ENCODE measurements around the gene SLC2A5.

Gene SLC2A5

GRCh38 chr1:9006956-9007615 lies 62.3 kb downstream of the SLC2A5 start:
- Histone ChIP-seq H3K9ac (ENCODE audit: low read length) (no peak overlapping the region), H4K91ac (ENCODE audit: low read depth, low read length) (no peak overlapping the region), H3K4me1 (ENCODE audit: control insufficient read depth in 1 of 2, insufficient read depth in 2 of 2, low read length in 2 of 2) (peaks cover 5% of the 10 kb centered on the region in 2 experiments), H3K36me3 (ENCODE audit: control insufficient read depth in 1 of 2, insufficient read depth in 2 of 2, low read length in 2 of 2) (no peaks in the 10 kb centered on the region), H3K4me3 (ENCODE audit: low read depth, low read length) (no peak overlapping the region), H2AK5ac (ENCODE audit: low read length) (no peak overlapping the region), H3K4me2 (ENCODE audit: low read length) (no peak overlapping the region), H2BK12ac (ENCODE audit: low read length) (no peak overlapping the region), H4K8ac (ENCODE audit: low read depth, low read length) (no peak overlapping the region), H2BK120ac (ENCODE audit: insufficient read depth, low read length, poor library complexity) (no peak overlapping the region), H4K12ac (ENCODE audit: low read depth, low read length) (no peak overlapping the region), H3K4ac (ENCODE audit: low read depth, low read length) (no peak overlapping the region), H3K79me1 (ENCODE audit: low read length) (no peaks in the 10 kb centered on the region), H3K23ac (ENCODE audit: low read length) (no peak overlapping the region), H3K9me3 (ENCODE audit: insufficient read depth, low read depth, low read length) (peaks cover 2% of the 10 kb centered on the region), H3K18ac (ENCODE audit: low read length) (no peak overlapping the region), H3K79me2 (ENCODE audit: control insufficient read depth, insufficient read depth, low read length, poor library complexity) (no peaks in the 10 kb centered on the region), H3K14ac (ENCODE audit: low read length) (no peak overlapping the region), H2BK5ac (ENCODE audit: low read depth, low read length, poor library complexity) (no peak overlapping the region), H3K27me3 (ENCODE audit: insufficient read depth, low read length) (no peaks in the 10 kb centered on the region), H3K27ac (ENCODE audit: low read depth, low read length) (no peak overlapping the region), H2AFZ (ENCODE audit: insufficient read depth, low read length, poor library complexity) (no peak overlapping the region)
- DNase-seq = peak in 1 of 2 donors; percentile 36
- no CpG with 5 or more reads among the region's 19 CpGs for WGBS (ENCODE audit: extremely low coverage, insufficient coverage, insufficient read length)

DNA sequence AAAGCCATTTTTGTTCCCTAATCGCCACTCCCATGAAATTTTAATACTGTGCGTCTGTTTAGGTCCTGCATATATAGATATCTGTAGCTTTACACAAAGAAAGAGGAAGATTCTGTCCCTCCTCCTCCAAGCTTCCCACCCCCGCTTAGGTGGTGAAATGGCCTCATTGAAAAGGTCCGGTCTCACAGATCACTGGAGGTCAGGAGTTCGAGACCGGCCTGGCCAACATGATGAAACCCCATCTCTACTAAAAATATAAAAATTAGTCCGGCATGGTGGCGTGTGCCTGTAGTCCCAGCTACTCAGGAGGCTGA lies 64.1 kb downstream of the SLC2A5 start:
- no peak overlapping the region for H2AFZ ChIP-seq (ENCODE audit: insufficient read depth, low read length, poor library complexity)
- no peak overlapping the region for H4K8ac ChIP-seq (ENCODE audit: low read depth, low read length)
- no CpG with 5 or more reads among the region's 8 CpGs for WGBS (ENCODE audit: extremely low coverage, insufficient coverage, insufficient read length)
- no peak overlapping the region for H3K4ac ChIP-seq (ENCODE audit: low read depth, low read length)
- peaks cover 2% of the 10 kb centered on the region for H3K9me3 ChIP-seq (ENCODE audit: insufficient read depth, low read depth, low read length)
- no peak overlapping the region for H2BK5ac ChIP-seq (ENCODE audit: low read depth, low read length, poor library complexity)
- no peak overlapping the region for H3K18ac ChIP-seq (ENCODE audit: low read length)
- no peak for DNase-seq
- no peak overlapping the region for H3K4me3 ChIP-seq (ENCODE audit: low read depth, low read length)
- H3K14ac ChIP-seq (ENCODE audit: low read length) = no peak overlapping the region
- peaks cover 5% of the 10 kb centered on the region in 2 experiments for H3K4me1 ChIP-seq (ENCODE audit: control insufficient read depth in 1 of 2, insufficient read depth in 2 of 2, low read length in 2 of 2)
- no peaks in the 10 kb centered on the region for H3K27me3 ChIP-seq (ENCODE audit: insufficient read depth, low read length)
- no peak overlapping the region for H3K9ac ChIP-seq (ENCODE audit: low read length)
- H3K79me2 ChIP-seq (ENCODE audit: control insufficient read depth, insufficient read depth, low read length, poor library complexity) = no peaks in the 10 kb centered on the region
- no peaks in the 10 kb centered on the region for H3K79me1 ChIP-seq (ENCODE audit: low read length)
- H2AK5ac ChIP-seq (ENCODE audit: low read length) = no peak overlapping the region
- H3K36me3 ChIP-seq (ENCODE audit: control insufficient read depth in 1 of 2, insufficient read depth in 2 of 2, low read length in 2 of 2) = no peaks in the 10 kb centered on the region
- H2BK120ac ChIP-seq (ENCODE audit: insufficient read depth, low read length, poor library complexity) = no peak overlapping the region
- H3K27ac ChIP-seq (ENCODE audit: low read depth, low read length) = no peak overlapping the region
- no peak overlapping the region for H2BK12ac ChIP-seq (ENCODE audit: low read length)
- no peak overlapping the region for H4K12ac ChIP-seq (ENCODE audit: low read depth, low read length)
- no peak overlapping the region for H4K91ac ChIP-seq (ENCODE audit: low read depth, low read length)
- no peak overlapping the region for H3K4me2 ChIP-seq (ENCODE audit: low read length)
- no peak overlapping the region for H3K23ac ChIP-seq (ENCODE audit: low read length)

- peak overlapping the region; percentile 6 for H3K18ac ChIP-seq (ENCODE audit: low read length)
- no peaks in the 10 kb centered on the region for H3K36me3 ChIP-seq (ENCODE audit: control insufficient read depth in 1 of 2, insufficient read depth in 2 of 2, low read length in 2 of 2)
- no peaks in the 10 kb centered on the region for H3K79me1 ChIP-seq (ENCODE audit: low read length)
- H3K23ac ChIP-seq (ENCODE audit: low read length) = no peak overlapping the region
- H3K9me3 ChIP-seq (ENCODE audit: insufficient read depth, low read depth, low read length) = peaks cover 2% of the 10 kb centered on the region
- H2BK5ac ChIP-seq (ENCODE audit: low read depth, low read length, poor library complexity) = no peak overlapping the region
- no CpG with 5 or more reads among the region's 22 CpGs for WGBS (ENCODE audit: extremely low coverage, insufficient coverage, insufficient read length)
- no peak overlapping the region for H2BK12ac ChIP-seq (ENCODE audit: low read length)
- H4K8ac ChIP-seq (ENCODE audit: low read depth, low read length) = peak overlapping the region; percentile 24
- no peak overlapping the region for H3K14ac ChIP-seq (ENCODE audit: low read length)
- H2AK5ac ChIP-seq (ENCODE audit: low read length) = no peak overlapping the region
- H3K4me2 ChIP-seq (ENCODE audit: low read length) = no peak overlapping the region
- no peak overlapping the region for H3K27ac ChIP-seq (ENCODE audit: low read depth, low read length)
- H4K12ac ChIP-seq (ENCODE audit: low read depth, low read length) = no peak overlapping the region
- H3K4me1 ChIP-seq (ENCODE audit: control insufficient read depth in 1 of 2, insufficient read depth in 2 of 2, low read length in 2 of 2) = peaks cover 5% of the 10 kb centered on the region in 2 experiments
- H2AFZ ChIP-seq (ENCODE audit: insufficient read depth, low read length, poor library complexity) = no peak overlapping the region
- H3K4ac ChIP-seq (ENCODE audit: low read depth, low read length) = no peak overlapping the region
- H4K91ac ChIP-seq (ENCODE audit: low read depth, low read length) = peak overlapping the region; percentile 42
- H3K9ac ChIP-seq (ENCODE audit: low read length) = no peak overlapping the region
- H3K4me3 ChIP-seq (ENCODE audit: low read depth, low read length) = no peak overlapping the region
- DNase-seq = peak; percentile 86 to 95
- no peak overlapping the region for H2BK120ac ChIP-seq (ENCODE audit: insufficient read depth, low read length, poor library complexity)
- H3K27me3 ChIP-seq (ENCODE audit: insufficient read depth, low read length) = no peaks in the 10 kb centered on the region
- H3K79me2 ChIP-seq (ENCODE audit: control insufficient read depth, insufficient read depth, low read length, poor library complexity) = no peaks in the 10 kb centered on the region
Measured at GRCh38 chr1:9004700-9005394, 64.6 kb downstream of the SLC2A5 start.

DNA sequence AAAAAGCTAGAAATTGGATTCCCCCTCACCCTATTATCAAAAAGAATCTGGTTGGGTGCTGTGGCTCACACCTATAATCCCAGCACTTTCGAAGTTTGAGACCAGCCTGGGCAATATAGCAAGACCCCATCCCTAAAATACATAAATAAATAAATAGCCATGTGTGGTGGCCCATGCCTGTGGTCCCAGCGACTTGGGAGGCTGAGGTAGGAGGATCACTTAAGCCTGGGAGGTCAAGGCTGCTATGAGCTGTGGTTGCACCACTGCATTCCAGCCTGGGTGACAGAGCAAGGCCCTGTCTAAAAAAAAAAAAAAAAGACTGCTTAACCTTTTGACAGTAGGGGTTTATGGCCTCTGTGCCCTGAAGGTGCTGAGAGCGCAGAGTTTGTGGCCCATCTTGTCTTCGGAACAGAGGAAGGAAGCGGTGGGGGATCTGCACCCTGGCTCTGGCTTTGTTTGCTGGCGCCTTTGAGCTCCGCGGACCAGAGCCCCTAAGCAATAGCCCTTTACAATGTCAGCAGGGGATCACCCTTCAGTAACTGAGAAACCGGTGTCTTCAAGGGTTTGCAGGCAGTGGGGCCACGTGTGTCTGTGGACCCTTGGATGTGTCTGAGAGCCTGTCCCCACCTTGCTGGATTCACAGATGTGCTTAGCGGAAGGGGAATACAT lies 65.3 kb downstream of the SLC2A5 start:
- no peak overlapping the region for H3K27ac ChIP-seq (ENCODE audit: low read depth, low read length)
- no peak overlapping the region for H2BK120ac ChIP-seq (ENCODE audit: insufficient read depth, low read length, poor library complexity)
- peaks cover 5% of the 10 kb centered on the region in 2 experiments for H3K4me1 ChIP-seq (ENCODE audit: control insufficient read depth in 1 of 2, insufficient read depth in 2 of 2, low read length in 2 of 2)
- no peaks in the 10 kb centered on the region for H3K79me2 ChIP-seq (ENCODE audit: control insufficient read depth, insufficient read depth, low read length, poor library complexity)
- no peak overlapping the region for H3K23ac ChIP-seq (ENCODE audit: low read length)
- peak; percentile 51 to 65 for DNase-seq
- no peak overlapping the region for H2AK5ac ChIP-seq (ENCODE audit: low read length)
- H3K4ac ChIP-seq (ENCODE audit: low read depth, low read length) = no peak overlapping the region
- H3K27me3 ChIP-seq (ENCODE audit: insufficient read depth, low read length) = no peaks in the 10 kb centered on the region
- H3K4me3 ChIP-seq (ENCODE audit: low read depth, low read length) = no peak overlapping the region
- no peak overlapping the region for H4K8ac ChIP-seq (ENCODE audit: low read depth, low read length)
- H3K18ac ChIP-seq (ENCODE audit: low read length) = no peak overlapping the region
- H3K36me3 ChIP-seq (ENCODE audit: control insufficient read depth in 1 of 2, insufficient read depth in 2 of 2, low read length in 2 of 2) = no peaks in the 10 kb centered on the region
- WGBS (ENCODE audit: extremely low coverage, insufficient coverage, insufficient read length) = no CpG with 5 or more reads among the region's 11 CpGs
- H3K9me3 ChIP-seq (ENCODE audit: insufficient read depth, low read depth, low read length) = peaks cover 2% of the 10 kb centered on the region
- H3K9ac ChIP-seq (ENCODE audit: low read length) = no peak overlapping the region
- H2BK5ac ChIP-seq (ENCODE audit: low read depth, low read length, poor library complexity) = no peak overlapping the region
- no peak overlapping the region for H3K4me2 ChIP-seq (ENCODE audit: low read length)
- H2BK12ac ChIP-seq (ENCODE audit: low read length) = no peak overlapping the region
- no peak overlapping the region for H3K14ac ChIP-seq (ENCODE audit: low read length)
- H3K79me1 ChIP-seq (ENCODE audit: low read length) = no peaks in the 10 kb centered on the region
- no peak overlapping the region for H4K91ac ChIP-seq (ENCODE audit: low read depth, low read length)
- H4K12ac ChIP-seq (ENCODE audit: low read depth, low read length) = no peak overlapping the region
- H2AFZ ChIP-seq (ENCODE audit: insufficient read depth, low read length, poor library complexity) = no peak overlapping the region
